GM10266 (cell line): ENCODE results near the gene KCNB1.

Experiments
- DNase-seq: peaks from one replicate; pipeline ENCODE4 v3.0.0; 2012; ENCODE audit errors: extremely low spot score
- CTCF ChIP-seq: IDR thresholded peaks from 2 replicates; pipeline ENCODE4 v1.5.1; 2012; ENCODE audit warnings: mild to moderate bottlenecking, low read depth; ENCODE audit not compliant: control insufficient read depth, insufficient read depth; ENCODE audit errors: missing control alignments

The KCNB1 gene

DNA sequence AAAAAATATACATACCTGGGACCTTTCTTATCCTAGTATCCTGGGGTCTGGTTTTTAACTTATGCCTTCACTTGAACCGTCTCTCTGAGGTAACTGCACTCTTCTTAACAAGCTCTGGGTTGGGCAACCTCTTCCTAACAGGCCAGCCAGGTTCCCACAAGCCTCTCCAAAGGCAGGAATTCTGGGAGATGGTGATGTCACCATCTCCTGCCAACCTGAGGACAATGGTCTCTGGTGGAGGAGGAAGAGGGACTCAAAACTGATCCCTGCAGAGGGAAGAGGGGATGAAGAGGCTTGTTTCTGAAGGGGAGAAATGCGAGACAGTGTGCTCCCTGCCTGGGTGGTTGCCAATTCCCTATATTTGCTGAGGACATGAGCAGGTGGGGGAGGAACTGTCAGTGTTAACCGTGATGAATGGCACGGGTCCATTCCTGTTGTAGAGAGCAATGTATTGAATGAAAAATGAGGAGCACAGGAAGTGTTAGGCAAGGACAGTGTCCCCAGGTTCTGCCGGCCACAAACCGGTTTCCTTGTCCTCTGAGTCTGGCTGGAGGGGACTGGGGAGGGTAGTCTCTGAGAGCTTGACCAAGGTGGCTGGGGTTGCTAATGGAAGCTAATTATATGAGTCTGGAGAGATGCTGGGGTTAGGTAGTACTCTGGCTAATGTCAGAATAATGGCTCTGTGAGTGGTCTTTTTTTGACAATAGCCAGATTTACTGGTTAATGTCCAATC lies 95.5 kb downstream of the KCNB1 start:
- no peak for TF ChIP-seq CTCF
- DNase-seq = no peak

DNA sequence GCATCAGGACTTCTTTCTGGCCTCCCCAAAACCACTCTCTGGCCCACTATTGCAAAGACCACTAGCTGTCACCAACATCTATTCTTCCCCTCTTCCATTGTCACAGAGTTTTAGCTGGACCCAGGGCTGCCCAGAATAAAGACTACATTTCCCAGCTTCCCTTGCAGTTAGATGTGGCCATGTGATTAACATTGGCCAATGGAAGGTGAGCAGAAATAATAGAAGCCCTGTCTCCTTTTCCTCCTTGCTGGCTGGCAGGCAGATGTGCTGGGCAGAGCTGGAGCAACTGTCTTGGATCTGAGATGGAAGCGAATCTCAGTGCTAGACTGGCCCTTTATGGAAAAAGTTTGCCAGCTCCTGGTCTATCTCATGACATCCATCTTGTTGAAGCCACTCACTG lies 97.0 kb downstream of the KCNB1 start:
- TF ChIP-seq CTCF = no peak
- DNase-seq = peak; percentile 32

DNA sequence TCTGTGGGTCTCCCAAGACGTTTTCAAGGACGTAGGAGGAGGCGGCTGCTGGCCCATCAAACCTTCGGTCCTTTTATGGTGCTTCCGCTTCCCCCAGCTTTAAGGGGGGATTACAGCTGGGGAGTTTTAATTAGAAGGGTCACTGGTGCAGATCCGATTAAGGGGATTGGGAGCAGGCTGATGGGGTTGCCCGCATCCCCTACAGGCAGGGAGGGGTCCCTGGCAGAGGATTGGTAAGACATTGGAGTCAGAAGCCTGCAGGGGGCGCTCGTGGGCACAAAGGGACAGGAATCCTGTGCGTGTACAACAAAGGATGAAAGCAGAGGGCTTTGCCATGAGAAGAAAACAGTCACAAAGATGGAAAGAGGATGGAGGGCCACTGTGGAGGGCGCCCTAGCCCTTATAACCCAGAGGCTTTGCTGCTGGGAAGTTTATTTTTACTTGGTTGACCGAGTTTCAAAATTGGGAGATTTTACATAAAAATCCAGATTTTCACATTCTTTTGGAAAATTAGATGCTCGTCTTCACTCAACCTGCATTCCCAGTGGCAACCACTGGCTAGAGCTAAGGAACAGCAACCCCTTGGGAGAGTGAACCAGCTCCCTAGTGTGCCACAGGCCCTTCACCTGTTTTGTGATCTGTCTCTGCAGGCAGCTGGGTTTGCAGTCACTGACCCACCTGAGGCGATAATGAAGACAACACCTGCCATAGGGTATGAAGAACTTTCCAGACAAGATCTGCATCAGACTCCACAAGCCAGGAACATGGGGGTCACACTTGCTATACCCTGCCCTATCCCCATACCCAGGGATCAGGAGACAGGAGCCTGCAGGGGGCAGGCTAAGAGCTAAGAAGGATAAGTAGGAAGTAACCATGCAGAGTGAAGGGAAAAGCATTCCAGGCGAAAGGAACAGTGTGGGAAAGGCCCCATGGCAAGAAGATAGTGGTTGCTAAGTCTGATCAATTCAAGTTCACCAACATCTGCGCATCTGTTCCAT lies 97.7 kb downstream of the KCNB1 start:
- TF ChIP-seq CTCF = peak; percentile 56
- DNase-seq = peak; percentile 59

- no peak for TF ChIP-seq CTCF
- no peak for DNase-seq
Observed at GRCh38 chr20:49381558-49382493, 100.6 kb downstream of the KCNB1 start.

DNA sequence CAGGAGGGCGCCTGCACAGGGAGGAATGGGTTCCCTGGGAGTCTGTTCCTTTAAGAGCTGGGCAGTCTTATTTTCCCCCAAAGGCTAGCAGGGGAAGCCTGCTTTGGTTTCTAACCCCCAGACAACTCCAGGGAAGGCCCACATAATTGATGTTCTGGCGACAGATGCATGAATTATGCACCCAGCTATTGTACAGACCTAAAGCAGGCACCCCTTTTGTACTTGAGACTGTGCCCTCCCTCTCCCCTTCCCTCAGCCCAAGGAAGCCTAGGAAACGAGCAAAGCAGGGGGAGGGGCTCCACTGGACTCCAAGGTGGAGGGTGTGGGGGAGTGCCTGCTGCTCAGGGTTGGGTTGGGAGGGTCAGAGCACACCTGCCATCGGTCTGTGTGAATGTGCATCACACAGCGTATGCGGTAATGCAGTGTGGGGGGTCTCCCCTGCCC lies 102.1 kb downstream of the KCNB1 start:
- TF ChIP-seq CTCF = no peak
- DNase-seq = no peak

GRCh38 chr20:49379338-49379737 lies 103.1 kb downstream of the KCNB1 start:
- no peak for DNase-seq
- TF ChIP-seq CTCF = no peak
